Fibroblast of skin of abdomen (primary cell): ENCODE results near the gene CLCN7.
A peak's percentile ranks its signal among the peaks of the same experiment; 100 is the strongest.

Experiments
- DNase-seq: peaks from one replicate; pipeline ENCODE4 v3.0.0-alpha.2; 2013

Gene CLCN7

DNA sequence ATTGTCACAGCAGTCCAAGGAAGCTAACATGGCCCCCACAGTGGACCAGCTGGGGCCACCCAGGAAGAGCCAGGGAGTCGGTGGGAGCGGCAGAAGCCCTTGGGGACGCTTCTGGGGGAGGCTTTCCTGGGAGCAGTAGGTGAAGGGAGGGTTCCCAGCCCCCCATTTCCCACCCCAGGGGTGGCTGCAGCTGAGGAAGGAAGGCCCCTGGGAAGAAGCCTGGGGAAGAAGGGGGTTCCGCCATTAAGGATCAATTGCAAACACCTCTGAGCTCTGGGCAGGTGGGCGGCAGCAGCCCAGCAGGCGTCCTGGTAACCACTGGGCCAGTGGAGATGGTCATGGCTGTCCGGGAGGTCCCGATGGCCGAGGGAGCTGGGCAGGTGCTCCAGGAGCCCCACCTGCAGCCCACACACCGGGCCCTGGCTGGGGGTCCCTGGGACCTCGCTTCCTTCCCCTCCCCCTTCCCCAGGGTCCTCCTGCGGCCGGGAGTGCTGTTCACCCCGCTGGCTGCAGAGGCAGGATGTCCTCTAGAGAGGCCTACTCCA lies 44.5 kb downstream of the CLCN7 start:
- no peak for DNase-seq

DNA sequence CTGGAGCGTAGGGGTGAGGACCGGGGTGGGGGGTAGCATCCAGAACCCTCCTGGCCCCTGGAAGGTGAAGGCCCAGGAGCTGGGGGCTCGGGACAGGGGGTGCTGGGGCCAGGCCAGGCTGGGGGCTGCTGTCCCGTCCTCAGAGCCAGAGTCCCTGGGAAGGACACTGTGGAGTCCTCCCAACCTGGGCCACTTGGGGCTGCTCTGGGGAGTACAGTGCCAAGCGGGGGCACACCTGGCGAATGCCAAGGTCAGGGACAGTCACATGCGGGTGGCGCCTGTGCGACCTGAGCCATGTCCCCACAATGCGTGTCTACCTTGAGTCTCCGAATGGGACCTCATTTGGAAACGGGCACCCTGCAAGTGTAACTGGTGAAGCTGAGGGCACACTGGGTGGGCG lies 45.2 kb downstream of the CLCN7 start:
- no peak for DNase-seq

DNA sequence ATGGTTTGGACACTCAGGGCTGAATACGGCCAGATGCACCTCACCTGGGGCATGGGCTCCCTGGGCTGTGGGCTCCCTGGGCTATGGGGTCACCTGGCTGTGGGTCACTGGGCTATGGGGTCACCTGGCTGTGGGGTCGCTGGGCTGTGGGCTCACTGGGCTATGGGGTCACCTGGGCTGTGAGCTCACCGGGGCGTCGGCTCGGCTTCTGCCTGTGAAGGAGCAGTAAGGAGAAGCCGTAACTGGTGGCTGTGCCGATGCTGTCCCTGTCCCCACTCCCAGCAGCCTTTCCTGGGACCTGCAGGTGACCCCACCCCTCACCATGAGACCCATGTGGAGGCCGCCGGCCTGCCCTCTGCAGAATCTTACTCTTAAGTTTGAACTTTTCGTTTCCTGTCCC lies 45.8 kb downstream of the CLCN7 start:
- DNase-seq = no peak

DNA sequence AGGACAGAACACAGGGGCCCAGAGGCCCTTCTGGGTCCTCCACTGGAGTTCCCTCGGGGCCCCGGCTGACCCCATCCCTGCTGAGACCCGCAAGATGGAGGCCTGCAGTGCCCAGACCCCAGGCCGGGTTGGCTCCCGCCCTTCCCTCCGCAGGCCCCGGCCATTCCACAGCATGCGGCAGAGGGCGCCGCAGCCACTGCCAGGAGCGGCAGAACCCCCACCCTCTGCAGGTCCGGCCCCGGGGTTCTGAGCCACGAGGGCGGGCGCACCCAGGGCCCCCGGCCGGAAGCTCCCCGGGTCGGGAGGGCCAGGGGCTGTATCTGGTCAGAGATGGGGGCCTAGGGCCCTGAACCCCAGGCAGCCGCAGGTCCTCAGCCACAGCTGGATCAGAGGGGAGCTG lies 46.3 kb downstream of the CLCN7 start:
- DNase-seq = peak; percentile 10

DNA sequence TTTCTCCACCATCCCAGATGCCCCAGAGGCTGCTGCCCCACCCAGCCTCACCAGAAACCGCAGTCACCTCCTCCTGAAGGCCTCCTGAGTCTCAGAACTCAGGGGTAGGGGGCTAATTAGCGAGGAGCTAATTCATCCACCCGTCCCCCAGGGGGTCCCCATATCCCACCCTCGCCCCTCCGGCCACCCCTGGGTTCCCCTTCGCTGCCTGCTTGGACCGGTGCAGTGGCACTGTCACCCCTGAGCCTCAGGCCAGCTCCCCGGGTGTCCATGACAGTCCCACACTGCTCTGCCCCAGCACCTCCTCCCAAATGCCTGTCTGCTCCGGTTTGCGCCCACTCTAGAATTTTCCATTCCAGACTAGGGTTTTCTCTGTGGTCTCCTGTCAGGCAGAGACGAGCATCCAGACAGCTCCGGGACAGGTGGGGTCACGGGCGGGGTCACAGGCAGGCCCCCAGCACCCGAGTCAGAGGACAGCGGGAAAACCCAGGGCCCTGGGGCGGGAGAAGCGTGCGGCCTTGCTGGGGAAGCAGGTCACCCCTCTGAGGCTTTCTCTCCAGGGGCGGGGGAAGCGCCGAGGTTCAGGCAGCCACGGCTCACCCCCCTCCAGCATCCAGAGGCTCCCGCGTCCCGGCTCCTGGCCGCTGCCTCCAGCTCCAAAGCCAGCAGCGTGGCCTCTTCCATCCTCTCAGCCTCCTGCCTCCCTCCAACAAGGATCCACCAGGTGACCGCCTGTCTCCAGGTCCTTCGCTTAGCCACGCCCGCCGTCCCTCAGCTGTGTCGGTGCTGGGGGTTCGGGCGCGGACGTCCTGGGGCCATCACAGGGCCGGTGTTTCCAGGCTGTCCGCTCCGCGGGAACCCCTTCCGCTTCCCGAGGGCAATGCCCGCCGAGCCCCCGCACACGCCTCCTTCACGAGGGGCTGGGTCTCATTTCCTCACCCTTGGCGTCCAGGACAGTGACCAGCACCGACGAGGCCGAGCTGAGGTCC lies 47.1 kb downstream of the CLCN7 start:
- DNase-seq = no peak

DNA sequence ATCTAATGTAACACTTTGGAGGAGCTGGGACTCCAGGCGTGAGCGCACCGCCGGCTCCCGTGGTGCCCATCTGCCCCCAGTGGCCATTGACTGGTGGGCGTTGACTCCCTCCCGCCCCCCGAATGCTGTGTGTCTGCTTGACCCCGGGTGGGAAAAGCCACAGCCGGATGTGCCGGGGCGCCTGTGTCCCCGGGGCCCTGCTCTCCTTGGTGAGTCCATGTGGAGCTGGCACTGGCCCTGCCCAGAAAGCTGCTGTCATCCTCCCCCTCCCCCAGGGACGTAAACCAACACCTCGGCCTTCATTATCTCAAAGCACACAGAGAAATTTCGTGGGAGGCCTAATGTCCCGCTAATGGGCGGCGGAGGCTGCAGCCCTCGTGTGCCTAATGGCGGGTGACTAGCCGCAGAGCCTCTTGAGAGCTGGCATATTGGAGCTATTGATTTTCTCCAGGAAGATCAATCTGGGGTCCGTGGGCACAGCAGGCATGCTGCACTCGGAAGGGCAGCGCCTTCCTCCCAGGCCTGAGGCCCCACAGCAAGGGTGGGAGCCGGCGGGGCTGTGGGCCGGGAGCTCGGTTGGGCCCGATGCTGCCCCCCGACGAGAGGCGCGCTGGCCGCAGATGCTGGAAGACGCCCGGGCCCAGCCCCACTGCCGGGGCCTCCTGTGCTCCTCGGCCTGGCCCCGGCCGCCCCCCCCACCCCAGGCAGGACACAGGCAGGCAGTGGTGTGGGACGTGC lies 47.9 kb downstream of the CLCN7 start:
- no peak for DNase-seq

DNA sequence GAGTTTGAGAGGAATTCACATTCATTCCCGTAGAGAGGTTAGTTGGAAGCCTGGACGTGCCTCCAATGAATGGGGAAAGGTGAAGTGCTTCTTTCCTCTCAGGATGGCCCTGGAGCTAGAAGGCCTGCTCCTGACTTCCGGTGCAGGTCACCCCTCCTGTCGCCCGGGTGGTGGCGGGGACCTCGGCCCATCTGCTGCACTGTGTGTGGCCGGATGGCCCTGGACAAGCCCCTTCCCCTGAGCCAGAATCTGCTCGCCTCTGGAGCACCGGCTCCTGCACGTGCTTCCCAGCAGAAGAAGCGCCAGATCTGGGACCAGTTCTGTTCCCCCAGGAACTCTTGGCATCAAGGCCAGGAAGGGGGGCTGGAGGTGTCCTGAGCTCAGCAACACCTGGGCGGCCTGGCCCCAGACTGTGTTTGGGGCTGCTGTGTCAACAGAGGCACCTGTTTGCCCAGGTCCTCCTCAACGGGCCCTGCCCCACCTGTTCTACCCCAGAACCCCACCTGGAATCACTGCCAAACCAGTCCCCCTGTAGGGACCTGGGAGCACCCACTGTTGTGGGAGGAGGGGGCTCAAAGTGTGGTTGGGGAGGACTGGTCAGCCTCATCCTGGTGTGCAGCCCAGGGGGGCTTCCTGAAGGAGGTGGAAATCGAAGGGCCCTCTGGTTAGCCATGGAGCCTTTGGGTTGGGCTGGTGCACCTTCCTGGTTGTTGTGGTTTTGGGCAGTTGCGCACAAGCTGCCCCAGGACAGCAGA lies 49.0 kb downstream of the CLCN7 start:
- DNase-seq = no peak

DNA sequence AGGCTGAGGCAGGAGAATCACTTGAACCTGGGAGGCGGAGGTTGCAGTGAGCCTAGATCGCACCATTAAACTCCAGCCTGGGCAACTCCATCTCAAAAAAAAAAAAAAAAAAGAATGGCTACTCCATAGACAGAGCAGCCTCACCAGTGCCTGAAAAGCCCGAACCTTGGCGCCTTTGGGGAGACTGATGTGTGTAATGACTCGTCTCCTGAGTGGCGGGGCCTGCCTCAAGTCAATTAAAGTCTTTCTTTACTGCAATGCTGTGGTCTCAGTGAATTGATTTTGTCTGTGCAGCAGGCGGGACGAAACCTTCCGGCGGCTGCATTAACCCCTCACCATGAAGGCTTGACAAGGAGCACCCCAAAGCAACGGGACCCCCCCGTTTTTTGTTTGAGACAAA lies 50.8 kb downstream of the CLCN7 start:
- no peak for DNase-seq

DNA sequence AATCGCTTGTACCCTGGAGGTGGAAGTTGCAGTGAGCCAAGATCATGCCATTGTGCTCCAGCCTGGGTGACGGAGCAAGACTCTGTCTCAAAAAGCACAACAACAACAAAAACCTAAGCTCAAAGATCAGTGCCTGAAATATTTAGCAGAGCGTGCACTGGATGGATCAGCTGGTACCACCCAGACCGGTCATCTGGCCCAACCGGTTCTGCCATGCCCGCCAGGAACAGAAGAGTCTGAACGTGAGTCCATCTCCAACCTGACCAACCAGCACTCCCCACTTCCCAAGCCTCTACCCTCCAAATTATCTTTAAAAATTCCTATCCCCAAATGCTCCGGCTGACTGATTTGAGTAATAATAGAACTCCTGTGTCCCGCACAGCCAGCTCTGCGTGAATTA lies 52.8 kb downstream of the CLCN7 start:
- DNase-seq = no peak

DNA sequence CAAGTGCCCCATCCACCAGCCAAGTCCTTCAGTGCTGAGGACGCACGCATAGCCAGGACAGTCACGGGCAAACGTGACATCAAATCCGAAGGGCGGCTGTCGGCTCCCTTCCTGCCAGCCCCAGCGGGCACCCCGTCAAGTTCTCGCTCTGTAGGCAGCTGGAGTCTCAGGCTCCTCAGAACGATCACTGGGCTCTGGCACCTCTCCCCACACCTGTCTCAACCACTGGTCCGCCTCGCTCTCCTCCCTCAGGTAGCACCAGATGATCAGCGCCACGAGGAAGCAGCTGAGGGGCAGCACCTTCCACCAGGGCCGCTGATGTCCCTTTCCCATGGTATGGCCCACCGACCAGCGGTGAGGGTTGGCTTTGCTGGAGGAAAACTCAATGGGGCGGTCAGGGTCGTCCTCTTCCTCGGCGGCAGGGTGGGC lies 54.7 kb downstream of the CLCN7 start:
- DNase-seq = no peak

DNA sequence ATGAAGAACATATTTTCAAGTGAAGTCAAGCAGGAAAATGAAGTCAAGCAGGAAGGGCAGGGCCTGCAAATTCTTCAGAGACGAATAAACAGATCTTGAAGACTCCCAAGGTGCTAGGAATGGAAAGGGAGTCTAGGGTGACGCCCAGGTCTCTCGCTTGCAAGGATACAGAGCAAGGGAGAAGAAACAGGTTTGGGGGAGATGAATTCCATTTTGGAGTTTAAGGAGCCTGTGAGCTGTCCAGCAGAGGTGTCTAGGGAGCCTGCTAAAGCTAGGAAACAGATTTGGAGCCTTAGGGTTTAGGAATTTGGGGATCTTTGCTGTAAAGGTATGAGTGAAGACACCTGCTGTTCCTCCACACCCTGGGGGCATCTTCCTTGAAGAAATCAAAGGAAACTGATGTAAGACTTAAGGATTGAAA lies 58.3 kb downstream of the CLCN7 start:
- no peak for DNase-seq

DNA sequence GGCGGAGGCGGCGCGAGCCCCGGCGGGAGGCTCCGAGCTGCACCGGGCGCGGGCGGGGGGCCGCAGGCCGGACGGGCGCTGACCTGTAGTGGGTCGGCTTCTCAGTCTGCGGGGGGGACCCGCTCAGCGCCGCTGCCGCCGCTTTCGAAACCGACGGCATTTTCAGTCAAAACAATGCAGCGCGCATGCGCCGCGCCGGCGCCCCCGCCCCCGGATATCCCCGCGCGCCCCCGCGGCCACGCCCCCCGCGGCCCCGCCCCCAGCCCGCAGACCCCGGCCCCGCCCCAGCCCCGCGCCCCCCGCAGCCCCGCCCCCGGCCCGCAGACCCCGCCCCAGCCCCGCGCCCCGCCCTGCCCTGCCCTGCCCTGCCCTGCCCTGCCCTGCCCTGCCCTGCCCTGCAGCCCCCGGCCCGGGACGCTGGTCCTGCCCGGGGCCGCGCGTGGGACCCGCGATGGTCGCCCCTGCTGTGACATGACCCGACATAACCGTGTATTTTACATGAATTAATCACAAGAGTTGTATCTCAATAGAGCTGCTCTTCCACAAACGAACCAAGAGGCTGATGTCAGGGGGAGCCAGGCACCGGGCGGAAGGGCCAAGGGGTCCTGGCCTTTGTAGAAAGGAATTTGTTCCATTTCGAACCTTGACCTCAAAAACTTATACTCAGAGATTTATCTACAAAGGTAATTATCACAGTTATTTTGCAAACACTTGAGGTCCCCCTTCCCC lies 60.1 kb downstream of the CLCN7 start, which contains the start of gene UNKL:
UNKL (minus strand) TSS at position 173 of the 729 bp plus-strand sequence; CDS start at position 160, 13 bp downstream.
- peak; percentile 53 for DNase-seq

DNA sequence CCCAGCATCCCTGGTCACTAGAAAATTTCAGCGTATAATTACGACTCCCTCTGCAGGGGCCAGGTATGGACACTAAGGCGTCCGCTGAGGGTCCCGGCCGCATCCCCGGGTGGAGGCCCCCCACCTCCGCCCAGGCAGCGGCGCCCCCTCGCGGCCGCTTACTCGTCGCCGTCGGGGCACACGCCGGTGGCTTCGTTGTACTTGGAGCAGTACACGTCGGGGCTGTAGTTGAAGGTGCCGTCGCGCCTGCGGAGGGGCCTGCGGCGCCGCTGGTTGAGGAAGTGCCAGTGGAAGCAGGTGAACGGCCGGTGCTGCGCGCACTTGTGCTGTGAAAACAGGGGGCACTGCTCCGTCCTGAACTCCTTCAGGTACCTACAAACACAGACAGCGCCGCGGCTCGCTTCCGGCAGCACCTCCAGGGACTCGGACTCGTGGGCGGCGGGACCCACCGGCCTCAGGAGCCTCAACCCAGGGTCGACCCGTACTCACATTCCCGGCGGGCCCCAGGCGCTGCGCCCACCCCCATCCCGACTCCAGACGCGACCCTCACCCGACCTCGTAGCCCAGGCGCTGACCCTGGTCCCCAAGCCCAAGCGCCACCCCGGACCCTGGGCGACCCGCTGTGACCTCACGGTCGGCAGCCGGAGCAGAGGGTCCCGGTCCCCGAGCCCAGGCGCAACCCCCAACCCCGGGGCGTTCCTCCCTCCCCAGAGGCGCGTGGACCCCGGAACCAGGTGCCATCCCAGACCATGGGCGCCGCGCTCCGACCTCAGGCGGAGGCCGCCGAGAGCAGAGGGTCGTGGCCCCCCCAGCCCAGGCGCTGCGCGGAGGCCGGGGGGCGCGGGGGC lies 60.9 kb downstream of the CLCN7 start:
- peak; percentile 43 for DNase-seq

DNA sequence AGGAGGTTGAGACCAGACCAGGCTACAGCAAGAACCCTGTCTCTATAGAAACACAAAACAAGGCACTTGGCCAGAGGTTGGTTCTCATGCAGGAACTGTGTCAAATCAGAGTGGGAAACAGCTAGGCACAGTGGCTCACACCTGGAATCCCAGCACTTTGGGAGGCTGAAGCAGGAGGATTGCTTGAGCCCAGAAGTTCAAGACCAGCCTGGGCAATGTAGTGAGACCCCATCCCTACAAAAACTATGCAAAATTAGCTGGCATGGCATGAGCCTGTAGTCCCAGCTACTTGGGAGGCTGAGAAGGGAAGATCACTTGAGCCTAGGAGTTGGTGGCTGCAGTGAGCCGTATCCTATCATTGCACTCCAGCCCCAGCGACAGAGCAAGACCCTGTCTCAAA lies 62.0 kb downstream of the CLCN7 start:
- no peak for DNase-seq

DNA sequence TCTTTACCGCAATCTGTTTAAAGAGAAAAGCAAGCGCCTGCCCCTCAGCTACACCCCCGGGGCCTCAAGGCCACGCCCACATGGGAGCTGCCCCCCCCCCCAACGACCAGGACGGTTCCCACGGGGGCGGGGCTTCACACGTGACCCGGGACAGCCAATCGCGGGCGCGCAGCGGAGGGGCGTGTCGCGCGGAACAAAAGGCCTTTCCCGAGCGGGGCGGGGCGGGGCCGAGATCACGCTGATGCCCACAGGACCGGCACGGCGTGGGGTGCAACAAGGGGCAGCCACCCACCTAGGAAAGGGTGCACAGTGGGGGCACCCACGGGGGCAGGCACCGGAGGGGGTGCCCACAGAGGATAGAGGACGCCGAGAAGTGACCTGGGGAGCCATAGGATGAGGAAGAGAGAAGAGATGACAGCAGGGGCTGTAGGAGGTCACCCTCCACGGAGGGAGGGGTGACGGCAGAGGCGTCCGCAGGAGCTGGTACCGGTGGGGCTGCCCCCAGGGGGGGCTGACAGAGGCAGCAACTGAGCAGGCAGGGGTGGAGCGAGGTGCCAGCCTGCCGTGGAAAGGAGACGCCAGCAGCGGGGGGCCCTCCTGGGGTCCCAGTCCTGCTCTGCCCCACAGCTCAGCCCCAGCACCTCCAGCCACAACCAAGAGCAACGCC lies 66.5 kb downstream of the CLCN7 start:
- peak; percentile 87 for DNase-seq

DNA sequence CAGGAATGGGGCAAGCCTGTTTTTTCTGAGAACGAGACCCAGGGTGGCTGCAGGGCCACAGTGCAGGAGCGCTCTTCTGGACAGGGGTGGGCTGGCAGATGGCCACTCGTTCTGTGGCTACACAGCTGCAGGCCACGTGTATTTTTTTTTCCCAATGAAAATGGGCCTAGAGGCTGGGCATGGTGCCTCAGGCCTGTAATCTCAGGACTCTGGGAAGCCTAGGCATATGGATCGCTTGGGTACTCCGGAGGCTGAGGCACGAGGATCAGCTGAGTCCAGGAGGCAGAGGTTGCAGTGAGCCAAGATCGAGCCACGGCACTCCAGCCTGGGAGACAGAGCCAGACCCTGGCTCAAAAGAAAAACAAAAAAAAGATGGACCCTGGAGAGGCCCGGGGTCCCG lies 67.1 kb downstream of the CLCN7 start:
- DNase-seq = peak; percentile 26

DNA sequence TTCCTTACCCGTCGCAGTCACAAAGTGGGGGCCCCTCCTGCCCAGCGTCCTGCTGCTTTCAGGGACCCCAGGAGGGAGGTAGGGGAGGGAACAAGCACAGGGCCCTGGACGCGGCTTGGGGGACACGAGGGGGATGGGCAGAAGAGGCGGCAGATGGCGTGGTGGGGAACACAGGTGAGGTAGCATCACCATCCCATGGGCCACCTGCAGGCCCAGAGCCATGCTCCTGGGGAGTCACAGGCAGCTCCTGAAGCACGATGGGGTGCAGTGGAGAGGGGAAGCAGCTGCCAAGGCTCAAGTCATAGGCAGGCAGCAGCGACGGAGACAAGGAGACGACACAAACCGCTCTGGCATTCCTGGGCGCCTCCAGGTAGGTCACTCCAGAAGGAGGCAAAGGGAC lies 71.1 kb downstream of the CLCN7 start:
- no peak for DNase-seq

DNA sequence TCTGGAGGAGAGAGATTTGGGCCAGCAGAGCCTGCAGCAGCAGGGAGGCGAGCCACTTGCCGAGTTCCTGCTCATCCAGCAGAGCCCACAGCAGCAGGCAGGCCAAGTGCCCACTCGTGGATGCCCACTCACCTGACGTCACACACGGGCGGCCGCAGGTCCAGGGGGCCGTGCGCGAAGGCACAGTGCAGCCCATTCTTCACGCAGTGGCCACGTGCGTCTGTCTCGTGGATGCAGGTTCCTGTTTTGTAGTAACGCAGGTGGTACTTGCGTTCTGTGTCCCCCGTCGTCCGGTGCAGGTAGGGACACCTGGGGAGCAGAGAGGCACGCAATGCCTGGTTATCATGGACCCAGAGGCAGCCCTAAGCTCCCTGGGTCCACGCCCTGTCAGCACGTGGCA lies 71.8 kb downstream of the CLCN7 start:
- no peak for DNase-seq

DNA sequence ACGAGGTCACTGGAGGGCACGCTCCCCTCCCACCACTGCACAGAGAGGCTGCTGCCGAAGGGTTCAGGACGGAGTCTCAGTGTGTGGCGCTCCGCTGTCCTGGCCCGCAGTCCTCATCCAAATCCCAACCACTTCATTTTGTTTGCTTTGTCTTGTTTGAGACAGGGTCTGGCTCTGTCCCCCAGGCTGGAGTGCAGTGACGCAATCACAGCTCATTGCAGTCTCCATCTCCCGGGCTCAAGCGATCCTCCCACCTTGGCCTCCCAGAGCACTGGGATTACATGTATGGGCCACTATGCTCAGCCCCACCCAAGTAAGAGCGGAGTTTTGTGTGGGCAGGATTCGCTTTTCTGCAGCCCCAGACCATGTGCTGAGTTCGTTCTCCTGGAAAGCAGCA lies 73.1 kb downstream of the CLCN7 start:
- DNase-seq = no peak

DNA sequence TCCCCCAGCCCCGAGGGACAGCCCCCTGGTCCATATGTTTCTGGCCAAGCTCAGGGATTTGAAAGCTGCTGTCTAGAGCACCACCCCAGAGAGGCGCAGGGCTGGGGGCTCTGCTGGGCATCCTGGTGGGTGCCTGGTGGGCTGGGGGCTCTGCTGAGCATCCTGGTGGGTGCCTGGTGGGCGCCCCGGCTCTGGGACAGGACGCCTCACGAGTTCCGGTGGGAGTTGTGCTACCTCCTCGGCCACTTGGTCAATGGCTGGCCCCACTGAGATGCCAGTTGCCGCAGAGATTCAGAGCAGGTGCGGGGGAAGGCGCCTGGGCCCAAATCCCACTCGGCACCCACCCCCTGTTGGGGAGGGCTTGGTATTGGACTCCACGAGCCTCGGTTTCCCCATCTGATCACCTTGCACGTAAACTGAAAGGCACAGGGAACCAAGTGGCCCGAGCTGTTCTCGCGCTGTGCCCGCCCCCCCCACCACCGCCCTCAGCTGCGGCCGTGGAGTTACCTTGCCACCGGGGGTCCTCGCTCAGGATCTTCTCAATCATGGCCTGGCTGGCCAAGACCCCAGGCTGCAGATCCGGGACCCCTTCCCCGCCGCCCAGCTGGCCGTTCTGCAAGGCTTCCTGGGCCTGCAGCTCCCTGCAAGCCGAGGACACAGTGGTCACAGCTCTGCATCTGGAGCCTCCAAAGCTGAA lies 73.6 kb downstream of the CLCN7 start:
- DNase-seq = no peak
